ENCODE results near the gene DELE1.

DNA sequence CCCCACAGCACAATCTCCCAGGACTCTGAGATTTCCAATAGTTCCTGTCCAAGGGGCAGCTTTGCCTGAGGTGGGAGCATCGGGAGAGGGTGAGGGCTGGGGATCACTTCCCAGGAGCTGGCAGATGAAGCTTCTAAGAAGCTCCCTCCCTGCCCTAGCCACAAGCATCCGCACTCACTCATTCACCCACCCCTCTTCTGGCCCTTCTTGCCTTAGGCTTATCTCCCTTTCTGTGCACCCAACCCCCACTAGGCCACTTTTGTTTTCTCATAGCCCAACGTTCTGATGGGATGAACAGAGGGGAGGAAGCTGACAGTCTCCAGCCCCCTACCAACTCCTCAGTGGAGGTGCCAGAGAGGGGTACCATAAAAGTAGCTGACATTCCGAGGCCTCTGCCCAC lies 41.8 kb upstream of the DELE1 start:
- TF ChIP-seq CTCF (IDR thresholded peaks at IDR 0.05) (no peak), EP300 (IDR thresholded peaks at IDR 0.05) (no peak), POLR2AphosphoS5 (IDR thresholded peaks at IDR 0.05) (no peak)

Measured in sigmoid colon (tissue), 4 donors.